NT2/D1 (cell line): ENCODE measurements around the gene CCDC88A.

Experiments used
- SUZ12 ChIP-seq: IDR thresholded peaks from 2 replicates; pipeline ENCODE4 v1.6.1; 2011; ENCODE audit not compliant: insufficient read length, insufficient read depth; ENCODE audit errors: extremely low read depth
- YY1 ChIP-seq: IDR thresholded peaks from 2 replicates; pipeline ENCODE4 v1.6.1; 2011; ENCODE audit not compliant: insufficient read length, insufficient read depth
- ZNF274 ChIP-seq: IDR thresholded peaks from 2 replicates; pipeline ENCODE4 v1.6.1; 2011; ENCODE audit warnings: mild to moderate bottlenecking, low read depth, low read length

DNA sequence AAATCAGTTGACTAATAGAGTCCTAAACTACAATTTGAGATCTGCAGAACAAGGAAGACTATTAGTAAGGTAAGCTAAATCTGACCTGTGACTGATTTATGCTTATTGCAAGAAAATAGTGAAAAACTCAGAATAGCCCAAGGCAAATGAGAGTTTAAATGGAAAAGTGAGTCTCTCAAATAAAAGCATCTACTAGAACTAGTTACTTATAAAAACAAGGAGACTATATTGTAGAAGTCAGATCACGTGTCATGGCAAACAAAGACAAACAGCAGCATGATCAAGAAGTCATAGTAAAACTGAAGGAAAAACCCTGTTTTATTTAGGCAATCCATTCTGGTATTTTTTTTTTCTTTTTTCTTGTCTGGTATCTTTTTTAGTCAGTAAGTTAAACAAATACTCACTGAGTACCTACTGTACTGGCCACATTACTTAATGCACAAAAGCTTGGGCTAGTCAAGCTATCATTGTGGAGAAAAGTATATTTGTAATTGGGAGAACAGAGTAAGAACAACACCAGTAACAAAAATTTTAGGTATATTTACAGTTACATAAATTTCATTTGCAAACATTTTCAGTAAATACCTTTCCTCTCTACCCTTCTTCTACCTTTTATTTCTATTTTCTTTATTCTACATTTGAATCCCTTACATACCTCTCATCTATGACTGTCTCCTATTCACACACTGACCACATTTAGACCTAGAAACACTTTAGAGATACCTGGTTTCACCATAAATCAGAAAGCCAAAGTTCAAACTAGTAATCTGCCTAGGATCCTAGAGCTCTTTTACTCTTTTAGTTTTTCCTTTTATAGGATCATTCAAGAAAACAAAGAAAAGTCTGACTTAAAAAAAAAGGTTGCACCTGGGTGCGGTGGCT, 23.7 kb downstream of the CCDC88A start:
- no peak for TF ChIP-seq YY1
- no peak for TF ChIP-seq ZNF274
- no peak for TF ChIP-seq SUZ12
